SK-N-SH treated with all-trans-retinoic acid at 6 μM for 48 hours (cell line): ENCODE results near the gene R3HDM4.

ENCODE experiments used
- ATAC-seq: fragments of 200-7000 bp; cut with Tn5 transposase; 3 replicates; pipeline ENCODE4 v1.9.1; 2020; ENCODE audit warnings: mild to moderate bottlenecking, moderate library complexity
- ARNTL ChIP-seq: fragments of 450-650 bp; formaldehyde crosslinking; IDR thresholded peaks from 2 replicates; pipeline ENCODE4 v1.5.0; 2020; ENCODE audit warnings: low read depth, mild to moderate bottlenecking, moderate library complexity, borderline replicate concordance
- BACH2 ChIP-seq: fragments of 250-450 bp; sonication (Bioruptor Pico); IDR thresholded peaks from 2 replicates; pipeline ENCODE4 v1.9.0; 2021; ENCODE audit warnings: mild to moderate bottlenecking, borderline replicate concordance
- CREB5 ChIP-seq: fragments of 250-450 bp; sonication (Bioruptor Pico); IDR thresholded peaks from 2 replicates; pipeline ENCODE4 v1.5.1; 2020; ENCODE audit warnings: low read depth, mild to moderate bottlenecking, moderate library complexity
- CSDC2 ChIP-seq: fragments of 250-450 bp; sonication (Bioruptor Pico); IDR thresholded peaks from 2 replicates; pipeline ENCODE4 v1.5.0; 2020; ENCODE audit warnings: mild to moderate bottlenecking, moderate library complexity
- ESRRG ChIP-seq: fragments of 250-450 bp; sonication (Bioruptor Pico); IDR thresholded peaks from 2 replicates; pipeline ENCODE4 v1.6.1; 2021; ENCODE audit warnings: mild to moderate bottlenecking
- GLIS3 ChIP-seq: fragments of 250-450 bp; sonication (Bioruptor Pico); IDR thresholded peaks from 2 replicates; pipeline ENCODE4 v1.5.0; 2020; ENCODE audit warnings: mild to moderate bottlenecking, moderate library complexity
- ISL1 ChIP-seq: fragments of 250-450 bp; sonication (Bioruptor Pico); IDR thresholded peaks from 2 replicates; pipeline ENCODE4 v2.1.2; 2022; ENCODE audit warnings: mild to moderate bottlenecking, moderate library complexity
- PATZ1 ChIP-seq: fragments of 250-450 bp; sonication (Bioruptor Pico); IDR thresholded peaks from 2 replicates; pipeline ENCODE4 v1.8.0; 2020; ENCODE audit warnings: mild to moderate bottlenecking, moderate library complexity, borderline replicate concordance
- POU6F1 ChIP-seq: fragments of 250-450 bp; sonication (Bioruptor Pico); IDR thresholded peaks from 2 replicates; pipeline ENCODE4 v1.8.0; 2021; ENCODE audit warnings: low read depth, mild to moderate bottlenecking, moderate library complexity, borderline replicate concordance
- PPARA ChIP-seq: fragments of 250-450 bp; sonication (Bioruptor Pico); IDR thresholded peaks from 2 replicates; pipeline ENCODE4 v1.5.0; 2020; ENCODE audit warnings: mild to moderate bottlenecking, borderline replicate concordance
- RARB ChIP-seq: fragments of 250-450 bp; sonication (Bioruptor Pico); IDR thresholded peaks from 2 replicates; pipeline ENCODE4 v1.8.0; 2021; ENCODE audit warnings: mild to moderate bottlenecking, moderate library complexity
- SNAI2 ChIP-seq: fragments of 250-450 bp; sonication (Bioruptor Pico); IDR thresholded peaks from 2 replicates; pipeline ENCODE4 v1.5.0; 2020; ENCODE audit warnings: mild to moderate bottlenecking, moderate library complexity
- TCF4 ChIP-seq: fragments of 250-450 bp; sonication (Bioruptor Pico); IDR thresholded peaks from 2 replicates; pipeline ENCODE4 v1.8.0; 2021; ENCODE audit warnings: mild to moderate bottlenecking, moderate library complexity, borderline replicate concordance
- TOX ChIP-seq: fragments of 250-450 bp; sonication (Bioruptor Pico); IDR thresholded peaks from 2 replicates; pipeline ENCODE4 v1.8.0; 2021; ENCODE audit warnings: mild to moderate bottlenecking, moderate library complexity, borderline replicate concordance
- TSHZ2 ChIP-seq: fragments of 250-450 bp; sonication (Bioruptor Pico); IDR thresholded peaks from 2 replicates; pipeline ENCODE4 v1.5.0; 2020; ENCODE audit warnings: mild to moderate bottlenecking, moderate library complexity
- ZC3H10 ChIP-seq: fragments of 250-450 bp; sonication (Bioruptor Pico); IDR thresholded peaks from 2 replicates; pipeline ENCODE4 v1.5.1; 2021; ENCODE audit warnings: mild to moderate bottlenecking, moderate library complexity
- ZFP3 ChIP-seq: fragments of 250-450 bp; sonication (Bioruptor Pico); IDR thresholded peaks from 2 replicates; pipeline ENCODE4 v1.5.0; 2020; ENCODE audit warnings: mild to moderate bottlenecking, moderate library complexity
- ZFP30 ChIP-seq: fragments of 450-650 bp; formaldehyde crosslinking; IDR thresholded peaks from 2 replicates; pipeline ENCODE4 v1.5.0; 2022; ENCODE audit warnings: mild to moderate bottlenecking, moderate library complexity
- ZNF565 ChIP-seq: fragments of 450-650 bp; formaldehyde crosslinking; conservative IDR thresholded peaks from 2 replicates; pipeline ENCODE4 v1.5.0; 2020; ENCODE audit warnings: low read depth, mild to moderate bottlenecking, moderate library complexity
- ZNF70 ChIP-seq: fragments of 450-650 bp; formaldehyde crosslinking; IDR thresholded peaks from 2 replicates; pipeline ENCODE4 v1.5.0; 2020; ENCODE audit warnings: mild to moderate bottlenecking, moderate library complexity

R3HDM4 gene

GRCh38 chr19:872266-872951 lies 40.6 kb downstream of the R3HDM4 start:
- no peak for ATAC-seq
- TF ChIP-seq POU6F1 (CRISPR knock-in tag) (no peak), ZFP3 (CRISPR knock-in tag) (no peak), TSHZ2 (CRISPR knock-in tag) (no peak), PPARA (CRISPR knock-in tag) (no peak), SNAI2 (no peak), ZFP30 (CRISPR knock-in tag) (no peak), TOX (CRISPR knock-in tag) (no peak), RARB (CRISPR knock-in tag) (no peak), ZC3H10 (CRISPR knock-in tag) (no peak), ESRRG (CRISPR knock-in tag) (no peak), BACH2 (no peak), TCF4 (CRISPR knock-in tag) (no peak), ARNTL (CRISPR knock-in tag) (no peak), PATZ1 (no peak), GLIS3 (CRISPR knock-in tag) (no peak), ZNF70 (CRISPR knock-in tag) (no peak), CREB5 (no peak)

- TF ChIP-seq ZFP30 (CRISPR knock-in tag) (no peak), POU6F1 (CRISPR knock-in tag) (no peak), PPARA (CRISPR knock-in tag) (no peak), GLIS3 (CRISPR knock-in tag) (no peak), CREB5 (no peak), TSHZ2 (CRISPR knock-in tag) (no peak), ZNF565 (CRISPR knock-in tag) (no peak), ZFP3 (CRISPR knock-in tag) (no peak), ISL1 (no peak), BACH2 (no peak), CSDC2 (CRISPR knock-in tag) (no peak), ZNF70 (CRISPR knock-in tag) (no peak)
- no peak for ATAC-seq
Measured at GRCh38 chr19:871446-872265, 41.4 kb downstream of the R3HDM4 start.
